Prostate gland (tissue), 2 donors: ENCODE results near the gene ATP1B3. TPM values are rescaled to one million over a fixed set of nuclear protein-coding genes. Genes with fewer than 3 reads are reported as not detected.

Experiments
- DNase-seq: peaks from one replicate; pipeline ENCODE4 v3.0.0-alpha.2; 2019; ENCODE audit warnings: low spot score
- H3K27ac ChIP-seq, 2 donors: fragments of 200-600 bp; sonication (generic); 2 replicates each; pipeline ENCODE4 v1.5.1; 2017 to 2019
- H3K27me3 ChIP-seq: fragments of 200-600 bp; sonication (generic); replicated peaks from 2 replicates; pipeline ENCODE4 v1.5.1; 2019; ENCODE audit not compliant: insufficient read depth
- H3K36me3 ChIP-seq, 2 donors: fragments of 200-600 bp; sonication (generic); 1 replicate in 1 of 2; 2 replicates in 1 of 2; pipeline versions ENCODE4 v1.5.1 to v1.8.1; 2017 to 2019
- H3K4me1 ChIP-seq: fragments of 200-600 bp; sonication (generic); replicated peaks from 2 replicates; pipeline ENCODE4 v1.5.1; 2019
- H3K4me3 ChIP-seq, 2 donors: fragments of 200-600 bp; sonication (generic); 2 replicates each; pipeline ENCODE4 v1.5.1; 2017 to 2019
- H3K9me3 ChIP-seq: fragments of 200-600 bp; sonication (generic); 2 replicates; pipeline ENCODE4 v1.5.1; 2017
- CTCF ChIP-seq, 4 experiments: fragments of 200-600 bp in 2 of 4; fragments of 450-650 bp in 2 of 4; sonication (generic) in 2 of 4; IDR thresholded peaks; 1 replicate in 3 of 4; 2 replicates in 1 of 4; pipeline ENCODE4 v1.5.1; 2016 to 2019; ENCODE audit warnings: antibody characterized with exemption in 4 of 4, mild to moderate bottlenecking in 2 of 4, moderate library complexity in 2 of 4
- POLR2A ChIP-seq: fragments of 450-650 bp; IDR thresholded peaks from one replicate; pipeline ENCODE4 v1.6.1; 2016; ENCODE audit warnings: antibody characterized with exemption, mild to moderate bottlenecking
- POLR2AphosphoS5 ChIP-seq: sonication (generic); formaldehyde crosslinking; IDR thresholded peaks from one replicate; pipeline ENCODE4 v1.6.1; 2017; ENCODE audit warnings: antibody characterized with exemption
- whole genome bisulfite sequencing: methylation state at CpG from one replicate; pipeline ENCODE4 v1.1.5; 2018; 5-methylcytosine and 5-hydroxymethylcytosine counted together
- intact Hi-C: fragments of 100-400 bp; cut with DNase I; formaldehyde crosslinking; loops from one replicate; pipeline ENCODE4 v1.14.2; 2022
- total RNA-seq, 2 donors: library from RNA; depleted of rRNA; stranded (reverse); fragments of >200 nt; gene quantifications; one replicate each; pipeline ENCODE4 v1.1.0, GENCODE V29; 2016

Gene ATP1B3
- total RNA-seq, 2 donors from 2014 or later: 47.7 to 51.2 TPM

DNA sequence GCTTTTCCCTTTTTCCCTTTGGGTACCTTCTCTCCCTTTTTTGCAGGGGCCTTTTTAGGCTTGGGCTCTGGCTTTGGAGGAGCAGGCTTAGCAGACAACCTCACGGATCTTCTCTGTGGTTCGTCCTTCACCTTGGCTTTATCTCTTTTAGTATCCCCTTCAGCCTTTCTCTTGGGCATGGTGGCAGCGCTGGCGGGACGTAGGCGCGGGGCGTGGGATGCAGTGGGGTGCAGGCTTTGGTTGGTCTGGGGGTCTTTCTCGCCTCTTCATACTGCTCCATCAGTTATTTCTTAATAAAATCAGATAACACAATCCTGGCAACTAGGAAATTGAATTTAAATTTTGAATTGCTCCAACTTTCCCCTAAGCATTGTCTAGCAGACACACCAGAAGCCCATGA, 11.3 kb upstream of the ATP1B3 start:
- Histone ChIP-seq H3K9me3 (no peaks in the 10 kb centered on the region), H3K36me3 (no peaks in the 10 kb centered on the region), H3K27ac (no peak overlapping the region), H3K4me3 (no peak overlapping the region), H3K4me1 (no peaks in the 10 kb centered on the region), H3K27me3 (no peaks in the 10 kb centered on the region)
- intact Hi-C loops: no loop called here
- 97% methylated on average over 9 of the region's 9 CpGs for WGBS
- no peak for TF ChIP-seq CTCF (IDR thresholded peaks at IDR 0.05)
- TF ChIP-seq POLR2A: no peak
- TF ChIP-seq POLR2AphosphoS5: no peak
- DNase-seq: no peak

- Histone ChIP-seq H3K36me3 (no peaks in the 10 kb centered on the region), H3K9me3 (no peaks in the 10 kb centered on the region), H3K27me3 (no peaks in the 10 kb centered on the region), H3K4me1 (no peaks in the 10 kb centered on the region), H3K27ac (no peak overlapping the region), H3K4me3 (no peak overlapping the region)
- no peak for TF ChIP-seq POLR2AphosphoS5
- no peak for TF ChIP-seq CTCF (IDR thresholded peaks at IDR 0.05)
- TF ChIP-seq POLR2A: no peak
- DNase-seq: no peak
- WGBS: 66% methylated on average over 6 of the region's 6 CpGs
- intact Hi-C loops: no loop called here
Measured at GRCh38 chr3:141870091-141870687, 6.3 kb upstream of the ATP1B3 start.

DNA sequence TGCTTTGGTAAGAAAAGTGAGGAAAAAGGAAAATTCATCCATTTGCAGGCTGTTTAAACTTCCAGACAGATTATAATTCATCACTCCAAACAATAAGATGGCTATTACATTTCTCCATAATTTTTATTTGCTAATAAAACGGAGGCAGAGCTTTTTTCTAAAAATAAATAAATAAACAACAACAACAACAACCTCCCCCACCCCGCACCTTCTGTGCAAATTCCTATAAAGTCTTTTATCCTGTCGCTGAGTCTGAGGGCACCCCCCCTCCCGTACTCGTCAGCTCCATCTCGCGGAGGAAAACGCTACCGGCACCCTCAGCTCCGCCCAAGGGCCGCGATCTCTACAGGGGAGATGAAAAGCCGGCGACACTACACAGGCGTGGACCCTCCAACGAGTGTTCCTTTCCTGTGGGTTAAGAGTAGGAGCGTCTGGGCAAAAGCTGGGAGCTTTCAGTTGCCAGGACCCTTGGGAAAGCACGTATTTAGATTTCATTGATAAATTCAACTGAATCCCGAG, 1.0 kb upstream of the ATP1B3 start:
- intact Hi-C loops: loop anchor here (5.0 kb wide), 1 partner anchor 78 kb away; no protein-coding TSS in a partner anchor
- Histone ChIP-seq H3K27me3 (no peaks in the 10 kb centered on the region), H3K4me1 (peaks cover 11% of the 10 kb centered on the region), H3K9me3 (no peaks in the 10 kb centered on the region), H3K36me3 (no peaks in the 10 kb centered on the region), H3K4me3 (peak overlapping the region; percentile 95 to 96), H3K27ac (peak overlapping the region; percentile 97 to 99)
- DNase-seq: peak; percentile 91
- 1% methylated on average over 19 of the region's 19 CpGs for WGBS
- peak; percentile 83 for TF ChIP-seq POLR2AphosphoS5
- peak; percentile 71 to 90 (median 81) for TF ChIP-seq CTCF (IDR thresholded peaks at IDR 0.05)
- TF ChIP-seq POLR2A: no peak

DNA sequence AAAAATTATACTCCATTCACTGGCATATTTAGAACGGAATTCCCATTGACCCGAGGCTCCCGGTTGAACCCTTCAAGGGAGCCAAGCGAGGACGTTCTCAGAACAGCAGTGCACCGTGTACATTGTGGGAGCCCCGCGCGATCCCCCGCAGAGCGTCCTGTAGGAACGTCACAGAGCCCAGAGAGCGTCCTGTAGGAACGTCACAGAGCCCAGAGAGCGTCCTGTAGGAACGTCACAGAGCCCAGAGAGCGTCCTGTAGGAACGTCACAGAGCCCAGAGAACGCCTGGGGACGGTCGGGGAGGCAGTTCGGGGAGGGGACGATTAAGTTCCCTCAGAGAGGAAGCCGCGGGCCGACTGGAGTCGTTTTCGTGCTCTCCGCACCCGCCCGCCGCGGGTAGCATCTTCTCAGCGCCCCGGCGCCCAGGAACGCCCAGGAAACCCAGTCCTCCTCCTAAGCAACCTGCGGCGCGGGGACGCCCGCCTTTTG, 506 bp upstream of the ATP1B3 start:
- no peaks in the 10 kb centered on the region for H3K27me3 ChIP-seq
- no peaks in the 10 kb centered on the region for H3K36me3 ChIP-seq
- TF ChIP-seq POLR2A (no peak), POLR2AphosphoS5 (no peak), CTCF (IDR thresholded peaks at IDR 0.05) (no peak)
- peak overlapping the region; percentile 97 to 99 for H3K27ac ChIP-seq
- peaks cover 11% of the 10 kb centered on the region for H3K4me1 ChIP-seq
- H3K4me3 ChIP-seq: peak overlapping the region; percentile 95 to 96
- WGBS: under 1% methylated on average over 40 of the region's 42 CpGs
- no peaks in the 10 kb centered on the region for H3K9me3 ChIP-seq
- intact Hi-C loops: loop anchor here (1.0 to 5.0 kb wide), 3 partner anchors 79 to 299 kb away; partner anchors contain the start of gene RNF7
- peak; percentile 46 for DNase-seq
